VCaP (cell line): ENCODE data around the gene THSD8.
"Not testable (repeated sequence)": the region's sequence is repeated elsewhere in the genome, so short reads cannot be mapped to it uniquely, and the experiment has no call there.

Experiments
- H3K27ac ChIP-seq: fragments of 450-650 bp; 2 replicates; pipeline ENCODE4 v1.5.1; 2017
- TF ChIP-seq, protein P1 (sequence below): fragments of 450-650 bp; conservative IDR thresholded peaks from 2 replicates; pipeline ENCODE4 v1.5.1; 2017; ENCODE audit warnings: mild to moderate bottlenecking, moderate library complexity

The THSD8 gene

DNA sequence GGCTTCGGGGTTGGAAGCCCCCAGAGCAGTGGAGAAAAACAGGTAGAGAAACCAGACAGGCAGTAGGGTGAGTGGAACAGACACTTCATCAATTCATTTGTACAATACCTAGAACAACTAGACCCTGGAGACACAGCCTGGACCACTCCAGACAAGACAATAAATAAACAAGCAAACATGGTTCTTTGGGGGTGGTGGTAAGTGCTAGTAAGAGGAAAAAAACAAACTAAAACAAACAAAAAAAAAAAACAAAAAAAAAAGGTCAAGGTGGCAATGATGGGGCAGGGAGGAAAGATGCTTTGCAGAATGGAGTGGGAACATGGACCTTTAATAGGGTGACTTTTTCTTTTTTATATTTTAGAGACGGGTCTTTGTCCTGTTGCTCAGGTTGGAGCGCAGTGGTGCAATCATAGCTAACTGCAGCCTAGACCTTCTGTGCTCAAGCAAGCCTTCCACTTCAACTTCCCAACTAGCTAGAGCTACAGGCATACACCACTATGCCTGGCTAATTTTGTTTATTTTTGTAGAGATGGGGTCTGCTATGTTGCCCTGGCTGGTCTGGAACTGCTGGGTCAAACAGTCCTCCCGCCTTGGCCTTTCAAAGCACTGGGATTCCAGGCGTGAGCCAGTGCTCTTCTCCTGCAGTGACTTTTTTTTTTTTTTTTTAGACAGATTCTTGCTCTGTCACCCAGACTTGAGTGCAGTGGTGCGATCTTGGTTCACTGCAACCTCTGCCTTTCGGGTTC lies 7.5 kb upstream of the THSD8 start:
- peak overlapping the region; percentile 91 for H3K27ac ChIP-seq
- TF ChIP-seq, protein P1, sequence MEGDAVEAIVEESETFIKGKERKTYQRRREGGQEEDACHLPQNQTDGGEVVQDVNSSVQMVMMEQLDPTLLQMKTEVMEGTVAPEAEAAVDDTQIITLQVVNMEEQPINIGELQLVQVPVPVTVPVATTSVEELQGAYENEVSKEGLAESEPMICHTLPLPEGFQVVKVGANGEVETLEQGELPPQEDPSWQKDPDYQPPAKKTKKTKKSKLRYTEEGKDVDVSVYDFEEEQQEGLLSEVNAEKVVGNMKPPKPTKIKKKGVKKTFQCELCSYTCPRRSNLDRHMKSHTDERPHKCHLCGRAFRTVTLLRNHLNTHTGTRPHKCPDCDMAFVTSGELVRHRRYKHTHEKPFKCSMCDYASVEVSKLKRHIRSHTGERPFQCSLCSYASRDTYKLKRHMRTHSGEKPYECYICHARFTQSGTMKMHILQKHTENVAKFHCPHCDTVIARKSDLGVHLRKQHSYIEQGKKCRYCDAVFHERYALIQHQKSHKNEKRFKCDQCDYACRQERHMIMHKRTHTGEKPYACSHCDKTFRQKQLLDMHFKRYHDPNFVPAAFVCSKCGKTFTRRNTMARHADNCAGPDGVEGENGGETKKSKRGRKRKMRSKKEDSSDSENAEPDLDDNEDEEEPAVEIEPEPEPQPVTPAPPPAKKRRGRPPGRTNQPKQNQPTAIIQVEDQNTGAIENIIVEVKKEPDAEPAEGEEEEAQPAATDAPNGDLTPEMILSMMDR = no peak

DNA sequence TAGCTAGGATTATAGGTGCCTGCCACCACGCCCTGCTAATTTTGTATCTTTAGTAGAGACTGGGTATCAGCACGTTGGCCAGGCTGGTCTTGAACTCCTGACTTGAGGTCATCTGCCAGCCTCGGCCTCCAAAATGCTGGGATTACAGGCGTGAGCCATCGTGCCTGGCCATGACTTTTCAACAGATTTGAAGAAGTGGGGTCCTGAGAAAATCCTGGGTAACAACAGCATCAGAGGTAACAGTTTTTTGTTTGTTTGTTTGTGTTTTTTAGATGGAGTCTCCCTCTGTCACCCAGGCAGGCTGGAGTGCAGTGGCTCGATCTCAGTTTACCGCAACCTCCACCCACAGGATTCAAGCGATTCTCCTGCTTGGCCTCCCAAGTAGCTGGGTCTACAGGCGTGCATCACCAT lies 6.9 kb upstream of the THSD8 start:
- H3K27ac ChIP-seq = peak overlapping the region; percentile 91

DNA sequence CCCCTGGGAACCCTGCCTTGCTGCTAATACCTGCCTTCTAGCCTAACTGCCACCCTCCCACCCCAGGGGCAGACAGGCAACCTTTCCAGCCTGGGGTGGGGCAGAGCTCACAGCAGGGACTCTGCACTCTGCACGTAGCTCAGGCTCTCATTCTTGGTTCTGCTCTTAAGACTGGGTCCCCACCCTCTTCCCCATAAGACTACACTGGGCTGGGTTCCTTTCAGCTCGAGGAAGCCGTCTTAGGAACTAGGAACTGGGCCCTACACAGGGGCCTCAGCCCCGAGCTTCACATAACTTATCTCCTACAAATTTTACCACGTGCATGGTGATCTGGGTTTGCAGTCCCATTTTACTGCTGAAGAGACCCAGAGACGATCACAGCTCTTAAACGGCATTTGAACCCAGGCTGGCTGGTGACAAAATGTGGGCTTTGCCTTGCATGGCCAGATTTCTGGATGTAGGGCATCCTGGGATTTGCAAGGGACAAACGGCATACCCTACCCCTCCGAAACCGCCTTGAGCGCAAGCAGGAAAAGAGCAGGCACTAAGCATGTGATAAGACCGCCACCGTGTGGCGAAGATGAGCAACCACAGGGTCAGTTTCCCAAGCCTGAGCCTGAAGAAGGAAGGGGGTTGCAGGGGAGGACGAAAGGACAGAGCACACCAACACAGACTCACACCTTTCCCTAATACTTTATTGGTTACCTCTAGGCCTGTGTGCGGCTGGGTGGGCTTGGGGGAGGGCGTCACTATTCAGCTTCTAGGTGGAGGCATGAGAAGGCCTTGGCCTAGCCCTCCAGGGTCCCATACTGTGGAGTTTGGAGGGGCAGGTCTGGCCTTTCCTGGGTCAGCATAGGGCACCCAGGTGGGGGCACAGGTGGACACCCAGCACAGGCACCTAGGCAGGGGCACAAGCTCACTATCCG lies 5.5 kb upstream of the THSD8 start:
- peak overlapping the region; percentile 30; the same call in 1 of the 2 replicates for H3K27ac ChIP-seq
- TF ChIP-seq, protein P1 = peak; percentile 91

More for the DNA sequence above, 6.9 kb upstream of the THSD8 start:
- TF ChIP-seq, protein P1 = no peak

DNA sequence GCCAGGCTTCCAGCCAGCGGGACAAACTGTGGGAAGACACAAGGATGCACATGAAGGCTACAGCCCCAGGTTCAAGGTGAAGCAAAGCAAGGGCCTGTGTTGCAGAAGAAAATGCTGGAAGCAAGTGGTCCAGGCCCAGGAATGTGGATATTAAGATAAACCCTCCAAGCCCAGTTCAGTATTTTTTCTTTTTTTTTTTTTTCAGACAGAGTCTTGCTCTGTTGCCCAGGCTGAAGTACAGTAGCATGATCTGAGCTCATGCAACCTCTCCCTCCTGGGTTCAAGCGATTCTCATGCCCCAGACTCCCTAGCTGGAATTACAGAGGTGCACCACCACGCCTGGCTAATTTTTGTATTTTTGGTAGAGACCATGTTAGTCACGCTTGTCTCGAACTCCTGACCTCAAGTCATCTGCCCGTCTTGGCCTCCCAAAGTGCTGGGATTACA lies 4.7 kb upstream of the THSD8 start:
- TF ChIP-seq, protein P1 = no peak
- H3K27ac ChIP-seq = no peak overlapping the region

DNA sequence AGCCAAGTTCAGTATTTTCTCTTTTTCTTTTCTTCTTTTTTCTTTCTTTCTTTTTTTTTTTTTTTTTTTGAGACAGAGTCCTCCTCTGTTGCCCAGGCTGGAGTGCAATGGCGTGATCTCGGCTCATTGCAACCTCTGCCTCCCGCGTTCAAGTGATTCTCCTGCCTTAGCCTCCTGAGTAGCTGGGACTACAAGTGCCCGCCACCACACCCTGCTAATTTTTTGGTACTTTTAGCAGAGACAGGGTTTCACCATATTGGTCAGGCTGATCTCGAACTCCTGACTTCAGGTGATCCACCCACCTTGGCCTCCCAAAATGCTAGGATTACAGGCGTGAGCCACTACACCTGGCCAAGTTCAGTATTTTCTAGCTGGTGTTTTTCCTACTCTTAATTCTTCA lies 4.3 kb upstream of the THSD8 start:
- not testable (repeated sequence) for H3K27ac ChIP-seq

DNA sequence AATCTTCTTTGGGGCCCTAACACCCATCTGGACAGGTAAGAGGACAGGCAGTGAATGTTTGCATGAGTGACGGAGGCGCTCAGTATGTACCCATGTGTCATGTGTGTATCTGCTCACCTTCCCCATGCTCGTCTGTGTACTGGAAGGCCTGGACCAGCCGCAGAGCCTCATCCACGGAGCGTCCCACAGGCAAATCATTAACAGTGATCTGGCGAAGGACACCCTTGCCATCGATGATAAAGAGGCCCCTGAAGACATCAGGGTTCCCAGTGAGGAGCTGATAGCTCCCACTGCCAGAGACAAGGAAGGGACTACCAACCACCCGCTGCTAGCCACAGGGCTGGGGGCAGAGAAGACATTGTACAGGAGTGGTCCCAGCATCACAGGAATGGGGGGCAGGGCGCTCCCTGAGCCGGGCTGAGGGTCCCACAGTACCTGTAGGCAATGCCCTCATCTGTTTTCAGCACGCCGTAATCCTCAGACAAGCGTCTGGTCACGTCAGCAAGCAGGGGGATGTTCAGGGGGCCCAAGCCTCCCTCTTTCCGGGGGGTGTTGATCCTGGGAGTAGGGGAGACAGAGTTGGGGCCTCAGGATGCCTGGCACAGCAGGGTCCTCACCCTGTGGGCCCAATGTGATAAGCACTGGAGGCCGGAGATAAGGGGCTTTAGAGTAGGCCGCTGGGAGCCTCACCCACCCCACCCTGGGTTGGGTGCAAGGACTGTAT lies 2.0 kb upstream of the THSD8 start:
- H3K27ac ChIP-seq = peak overlapping the region; percentile 92; the same call in 1 of the 2 replicates
- TF ChIP-seq, protein P1 = no peak

DNA sequence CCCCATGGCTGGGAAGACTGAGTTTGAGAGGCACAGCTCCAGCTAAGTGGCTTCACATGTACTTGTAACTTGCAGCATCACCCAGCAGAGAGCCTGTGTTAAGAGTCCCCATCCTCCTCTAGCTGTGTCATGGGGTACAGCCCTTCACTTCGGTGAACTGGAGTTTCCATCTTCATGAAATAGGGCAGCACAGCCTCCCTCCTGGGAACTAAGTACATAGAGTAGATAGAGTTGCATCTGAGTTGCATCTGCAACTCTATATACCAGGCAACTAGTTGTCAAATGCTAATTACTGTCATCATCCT lies 1.5 kb upstream of the THSD8 start:
- TF ChIP-seq, protein P1 = no peak
- H3K27ac ChIP-seq = peak overlapping the region; percentile 92
